ENCODE measurements around the gene AFAP1L2.

The AFAP1L2 gene

GRCh38 chr10:114256822-114257221, 147.5 kb downstream of the AFAP1L2 start:
- DNase-seq (ENCODE audit: extremely low spot score, insufficient read length, low read depth) (no peak), FAIRE-seq (no peak)

- DNase-seq (ENCODE audit: extremely low spot score, insufficient read length, low read depth), result no peak
- no peak for FAIRE-seq
These were observed 148.1 kb downstream of the AFAP1L2 start for GRCh38 chr10:114256008-114256765.

GRCh38 chr10:114255227-114255626, 149.1 kb downstream of the AFAP1L2 start:
- DNase-seq (ENCODE audit: extremely low spot score, insufficient read length, low read depth) (no peak), FAIRE-seq (no peak)

- no peak for DNase-seq (ENCODE audit: extremely low spot score, insufficient read length, low read depth)
- no peak for FAIRE-seq
These were observed 151.4 kb downstream of the AFAP1L2 start for GRCh38 chr10:114252883-114253282.

- DNase-seq (ENCODE audit: extremely low spot score, insufficient read length, low read depth), result no peak
- FAIRE-seq, result no peak
These were observed 152.2 kb downstream of the AFAP1L2 start for GRCh38 chr10:114252092-114252491.

- FAIRE-seq (no peak), DNase-seq (ENCODE audit: extremely low spot score, insufficient read length, low read depth) (no peak)
These were observed 153.6 kb downstream of the AFAP1L2 start for GRCh38 chr10:114250716-114251115.

GRCh38 chr10:114250236-114250635, 154.1 kb downstream of the AFAP1L2 start:
- no peak for DNase-seq (ENCODE audit: extremely low spot score, insufficient read length, low read depth)
- FAIRE-seq, result no peak

- DNase-seq (ENCODE audit: extremely low spot score, insufficient read length, low read depth), result no peak
- FAIRE-seq, result no peak
These were observed 157.5 kb downstream of the AFAP1L2 start for GRCh38 chr10:114246679-114247305.

- FAIRE-seq (no peak), DNase-seq (ENCODE audit: extremely low spot score, insufficient read length, low read depth) (no peak)
These were observed 159.0 kb downstream of the AFAP1L2 start for GRCh38 chr10:114245121-114245791.

All from GM18507 (cell line).